ENCODE data around the gene ERICH6. TPM values are rescaled to one million over a fixed set of nuclear protein-coding genes. Genes with fewer than 3 reads are reported as not detected.

ERICH6 gene
- total RNA-seq, 1 experiment from 2014 or later = 0.28 TPM

- H3K4me3 ChIP-seq (ENCODE audit: low read depth in 2 of 2, low read length in 2 of 2) = no peak overlapping the region
- no peak for TF ChIP-seq CTCF (IDR thresholded peaks at IDR 0.05)
- no peak for TF ChIP-seq POLR2AphosphoS5 (IDR thresholded peaks at IDR 0.05; ENCODE audit: low read depth, low read length)
- no peak for TF ChIP-seq TCF7L2 (IDR thresholded peaks at IDR 0.05; ENCODE audit: low read depth, low read length)
- in situ Hi-C loops (cut with HindIII; ENCODE audit: low pct_unique_long_range_greater_than_20kb, low sequenced_read_pairs) (no loop called here), intact Hi-C loops (cut with micrococcal nuclease; ENCODE audit: unreplicated experiment) (loop anchor here (5.0 to 10.0 kb wide), 3 partner anchors 199 to 423 kb away; partner anchors contain the start of gene MED12L)
- no peak for ATAC-seq
- H3K4me1 ChIP-seq (ENCODE audit: control insufficient read depth, insufficient read depth, low read length) = no peaks in the 10 kb centered on the region
- no peak for DNase-seq (ENCODE audit: low read depth, low spot score)
- no peak overlapping the region for H3K27ac ChIP-seq (ENCODE audit: low read length)
- no TSS peak for BruUV-seq (replicated peaks)
- ChIA-PET CTCF (no interaction called here), POLR2A (no interaction called here)
- no peaks in the 10 kb centered on the region for H3K27me3 ChIP-seq (ENCODE audit: control insufficient read depth, insufficient read depth, low read length)
- no peaks in the 10 kb centered on the region for H3K36me3 ChIP-seq (ENCODE audit: control insufficient read depth, insufficient read depth, low read length)
- no peaks in the 10 kb centered on the region for H3K9me3 ChIP-seq (ENCODE audit: control insufficient read depth, insufficient read depth, low read depth, low read length)
Observed at GRCh38 chr3:150723946-150724345, 20.2 kb upstream of the ERICH6 start.

- DNase-seq (ENCODE audit: low read depth, low spot score) (no peak), ATAC-seq (no peak)
- H3K4me1 ChIP-seq (ENCODE audit: control insufficient read depth, insufficient read depth, low read length) = no peaks in the 10 kb centered on the region
- in situ Hi-C loops (cut with HindIII; ENCODE audit: low pct_unique_long_range_greater_than_20kb, low sequenced_read_pairs) = no loop called here
- no TSS peak for BruUV-seq (replicated peaks)
- no peaks in the 10 kb centered on the region for H3K9me3 ChIP-seq (ENCODE audit: control insufficient read depth, insufficient read depth, low read depth, low read length)
- TF ChIP-seq CTCF (IDR thresholded peaks at IDR 0.05) (no peak), SIN3A (IDR thresholded peaks at IDR 0.05; ENCODE audit: borderline replicate concordance, insufficient read depth, low read depth, low read length) (no peak)
- POLR2A ChIA-PET = no interaction called here
- H3K27me3 ChIP-seq (ENCODE audit: control insufficient read depth, insufficient read depth, low read length) = no peaks in the 10 kb centered on the region
- intact Hi-C loops (cut with micrococcal nuclease; ENCODE audit: unreplicated experiment) = loop anchor here (5.0 to 10.0 kb wide), 3 partner anchors 197 to 425 kb away; partner anchors contain the start of gene MED12L
- H3K36me3 ChIP-seq (ENCODE audit: control insufficient read depth, insufficient read depth, low read length) = no peaks in the 10 kb centered on the region
- H3K4me3 ChIP-seq (ENCODE audit: low read depth in 2 of 2, low read length in 2 of 2) = no peak overlapping the region
- CTCF ChIA-PET = interaction anchor here (0.6 to 1.3 kb wide), 2 partner anchors 129 to 142 kb away, joined by 3 to 7 read pairs; no protein-coding TSS in a partner anchor
- no peak overlapping the region for H3K27ac ChIP-seq (ENCODE audit: low read length)
Observed at GRCh38 chr3:150722267-150722666, 18.5 kb upstream of the ERICH6 start.

GRCh38 chr3:150721285-150722130 lies 17.8 kb upstream of the ERICH6 start:
- no TSS peak for BruUV-seq (replicated peaks)
- no peaks in the 10 kb centered on the region for H3K4me1 ChIP-seq (ENCODE audit: control insufficient read depth, insufficient read depth, low read length)
- POLR2A ChIA-PET = interaction anchor here (0.6 kb wide), 1 partner anchor 40 kb away, joined by 3 read pairs; no protein-coding TSS in a partner anchor

More at GRCh38 chr3:150721285-150722130, 17.8 kb upstream of the ERICH6 start:
- no peak overlapping the region for H3K4me3 ChIP-seq (ENCODE audit: low read depth in 2 of 2, low read length in 2 of 2)
- H3K9me3 ChIP-seq (ENCODE audit: control insufficient read depth, insufficient read depth, low read depth, low read length) = no peaks in the 10 kb centered on the region
- in situ Hi-C loops (cut with HindIII; ENCODE audit: low pct_unique_long_range_greater_than_20kb, low sequenced_read_pairs) = no loop called here
- H3K36me3 ChIP-seq (ENCODE audit: control insufficient read depth, insufficient read depth, low read length) = no peaks in the 10 kb centered on the region
- DNase-seq (ENCODE audit: low read depth, low spot score) (no peak), ATAC-seq (peak; percentile 85)
- H3K27me3 ChIP-seq (ENCODE audit: control insufficient read depth, insufficient read depth, low read length) = no peaks in the 10 kb centered on the region
- TF ChIP-seq CTCF (IDR thresholded peaks at IDR 0.05) (peak; percentile 86), SIN3A (IDR thresholded peaks at IDR 0.05; ENCODE audit: borderline replicate concordance, insufficient read depth, low read depth, low read length) (no peak)
- H3K27ac ChIP-seq (ENCODE audit: low read length) = no peak overlapping the region
- CTCF ChIA-PET = interaction anchor here (1.3 kb wide), 1 partner anchor 129 kb away, joined by 3 read pairs; no protein-coding TSS in a partner anchor
- intact Hi-C loops (cut with micrococcal nuclease; ENCODE audit: unreplicated experiment) = loop anchor here (1.0 to 10.0 kb wide), 4 partner anchors 144 to 426 kb away; partner anchors contain the start of gene MED12L
